Measurements from ENCODE around the gene TYMP.

GRCh38 chr22:50526834-50527801 lies 2.7 kb downstream of the TYMP start:
- TF ChIP-seq CTCF (IDR thresholded peaks at IDR 0.05) = no peak
- TF ChIP-seq EZH2 (IDR thresholded peaks at IDR 0.05; ENCODE audit: borderline replicate concordance, insufficient read depth, low read depth, low read length, poor library complexity, severe bottlenecking) = no peak

Data from B cell (primary cell).